GM21367 (cell line): Measurements from ENCODE around the gene OXER1.

Experiments used
- ATAC-seq: cut with Tn5 transposase; IDR thresholded peaks from one replicate; pipeline ENCODE4 v1.9.1; 2021; ENCODE audit not compliant: unreplicated experiment

Gene OXER1

GRCh38 chr2:42764096-42764495 lies at the start of gene OXER1:
Gene OXER1 (minus strand): TSS chr2:42764135. CDS start chr2:42764062, 73 bp downstream.
- ATAC-seq = no peak

- ATAC-seq = no peak
These were observed 49.1 kb upstream of the OXER1 start for GRCh38 chr2:42812899-42813479.

GRCh38 chr2:42810971-42811811 lies 47.3 kb upstream of the OXER1 start:
- ATAC-seq = peak; percentile 13

GRCh38 chr2:42810121-42810970 lies 46.4 kb upstream of the OXER1 start:
- ATAC-seq = peak; percentile 75

GRCh38 chr2:42809819-42810120 lies 45.8 kb upstream of the OXER1 start:
- no peak for ATAC-seq

- ATAC-seq = no peak
These were observed 45.3 kb upstream of the OXER1 start for GRCh38 chr2:42809131-42809818.

- no peak for ATAC-seq
These were observed 44.4 kb upstream of the OXER1 start for GRCh38 chr2:42808301-42808700.

- ATAC-seq = no peak
These were observed 42.9 kb upstream of the OXER1 start for GRCh38 chr2:42806786-42807185.

- ATAC-seq = no peak
These were observed 41.0 kb upstream of the OXER1 start for GRCh38 chr2:42804891-42805290.

- no peak for ATAC-seq
These were observed 40.4 kb upstream of the OXER1 start for GRCh38 chr2:42804338-42804737.

- no peak for ATAC-seq
These were observed 38.2 kb upstream of the OXER1 start for GRCh38 chr2:42802150-42802549.

- no peak for ATAC-seq
These were observed 37.4 kb upstream of the OXER1 start for GRCh38 chr2:42801381-42801780.

GRCh38 chr2:42800981-42801380 lies 37.0 kb upstream of the OXER1 start:
- ATAC-seq = no peak

GRCh38 chr2:42800461-42800962 lies 36.6 kb upstream of the OXER1 start:
- no peak for ATAC-seq

- no peak for ATAC-seq
These were observed 35.9 kb upstream of the OXER1 start for GRCh38 chr2:42799881-42800280.

- no peak for ATAC-seq
These were observed 33.3 kb upstream of the OXER1 start for GRCh38 chr2:42797281-42797680.

- ATAC-seq = peak; percentile 49
These were observed 32.7 kb upstream of the OXER1 start for GRCh38 chr2:42796427-42797248.

GRCh38 chr2:42795841-42796301 lies 31.9 kb upstream of the OXER1 start:
- ATAC-seq = no peak

- ATAC-seq = no peak
These were observed 31.3 kb upstream of the OXER1 start for GRCh38 chr2:42795275-42795674.
